GM18526 (cell line): ENCODE measurements around the gene PRTFDC1.

ENCODE experiments used
- POLR2A ChIP-seq: IDR thresholded peaks from 3 replicates; pipeline ENCODE4 v1.6.1; 2011; ENCODE audit not compliant: insufficient read length; ENCODE audit errors: extremely low read depth

Gene PRTFDC1

GRCh38 chr10:24974976-24975375 is 22.6 kb upstream of the PRTFDC1 start:
- no peak for TF ChIP-seq POLR2A

- no peak for TF ChIP-seq POLR2A
Observed at GRCh38 chr10:24973163-24973562, 20.8 kb upstream of the PRTFDC1 start.

GRCh38 chr10:24971374-24971773 is 19.0 kb upstream of the PRTFDC1 start:
- TF ChIP-seq POLR2A = no peak

- TF ChIP-seq POLR2A = no peak
Observed at GRCh38 chr10:24969841-24970281, 17.5 kb upstream of the PRTFDC1 start.

- no peak for TF ChIP-seq POLR2A
Observed at GRCh38 chr10:24968349-24968748, 15.9 kb upstream of the PRTFDC1 start.

- TF ChIP-seq POLR2A = no peak
Observed at GRCh38 chr10:24966962-24967481, 14.6 kb upstream of the PRTFDC1 start.

GRCh38 chr10:24965051-24965450 is 12.6 kb upstream of the PRTFDC1 start:
- TF ChIP-seq POLR2A = no peak

- no peak for TF ChIP-seq POLR2A
Observed at GRCh38 chr10:24963521-24964041, 11.2 kb upstream of the PRTFDC1 start.

- no peak for TF ChIP-seq POLR2A
Observed at GRCh38 chr10:24962995-24963394, 10.6 kb upstream of the PRTFDC1 start.

GRCh38 chr10:24961582-24961981 is 9.2 kb upstream of the PRTFDC1 start:
- no peak for TF ChIP-seq POLR2A

GRCh38 chr10:24959382-24959730 is 7.0 kb upstream of the PRTFDC1 start:
- no peak for TF ChIP-seq POLR2A

GRCh38 chr10:24958721-24959381 is 6.4 kb upstream of the PRTFDC1 start:
- no peak for TF ChIP-seq POLR2A

- TF ChIP-seq POLR2A = no peak
Observed at GRCh38 chr10:24958091-24958720, 5.8 kb upstream of the PRTFDC1 start.

GRCh38 chr10:24953675-24954074 is 1.3 kb upstream of the PRTFDC1 start:
- TF ChIP-seq POLR2A = no peak

GRCh38 chr10:24952707-24953645 is 570 bp upstream of the PRTFDC1 start:
- TF ChIP-seq POLR2A = no peak
